HepG2 (cell line): ENCODE measurements around the gene CHMP1B. TPM values are rescaled to one million over a fixed set of nuclear protein-coding genes. Genes with fewer than 3 reads are reported as not detected.

Source experiments
- GATAD2A ChIP-seq: IDR thresholded peaks from 2 replicates; pipeline ENCODE4 v1.6.1; 2016
- KLF9 ChIP-seq: IDR thresholded peaks from 2 replicates; pipeline ENCODE4 v1.6.1; 2016; ENCODE audit warnings: low read depth
- SATB2 ChIP-seq: sonication (generic); formaldehyde crosslinking; IDR thresholded peaks from 2 replicates; pipeline ENCODE4 v1.5.0; 2020; ENCODE audit warnings: missing genetic modification reagents
- SCMH1 ChIP-seq: sonication (generic); formaldehyde crosslinking; IDR thresholded peaks from 2 replicates; pipeline ENCODE4 v1.9.0; 2021; ENCODE audit warnings: missing genetic modification reagents, mild to moderate bottlenecking, borderline replicate concordance
- SMARCC2 ChIP-seq: fragments of 450-650 bp; IDR thresholded peaks from 2 replicates; pipeline ENCODE4 v1.6.1; 2017; ENCODE audit warnings: antibody characterized with exemption, mild to moderate bottlenecking
- SOX5 ChIP-seq: IDR thresholded peaks from 2 replicates; pipeline ENCODE4 v1.6.1; 2016; ENCODE audit warnings: borderline replicate concordance
- U2AF2 ChIP-seq: fragments of 200-400 bp; formaldehyde crosslinking; IDR thresholded peaks from 2 replicates; pipeline ENCODE4 v1.6.1; 2017; ENCODE audit warnings: low read depth, mild to moderate bottlenecking, low read length
- ZC3H13 ChIP-seq: sonication (generic); formaldehyde crosslinking; IDR thresholded peaks from 2 replicates; pipeline ENCODE4 v1.8.1; 2023; ENCODE audit warnings: mild to moderate bottlenecking, missing genetic modification reagents, moderate library complexity
- ZNF543 ChIP-seq: sonication (generic); formaldehyde crosslinking; IDR thresholded peaks from 2 replicates; pipeline ENCODE4 v1.4.0; 2020; ENCODE audit warnings: mild to moderate bottlenecking, missing genetic modification reagents
- ZNF891 ChIP-seq: sonication (generic); formaldehyde crosslinking; IDR thresholded peaks from 2 replicates; pipeline ENCODE4 v1.5.0; 2020; ENCODE audit warnings: mild to moderate bottlenecking, missing genetic modification reagents
- polyA plus RNA-seq, 8 experiments: library from polyadenylated mRNA; depleted of rRNA in 3 of 8; stranded (reverse) in 7 of 8; unstranded in 1 of 8; fragments of >200 nt; fragmentation: Illumina TruSeq in 4 of 8; extraction: Trizol in 4 of 8; gene quantifications; 2 replicates each; pipeline versions ENCODE4 v1.2.1 to v1.2.3, GENCODE V29; 2011 to 2016; ENCODE audit warnings: low read depth in 4 of 8, missing spikeins in 1 of 8, mixed read lengths in 1 of 8; ENCODE audit not compliant: insufficient read depth in 1 of 8
- total RNA-seq, 5 experiments: library from RNA; depleted of rRNA; stranded (reverse); fragments of >200 nt; fragmentation: Illumina TruSeq; extraction: Trizol; gene quantifications; 2 replicates each; pipeline ENCODE4 v1.2.3, GENCODE V29; 2016; ENCODE audit warnings: low read depth in 1 of 5
- TF ChIP-seq, protein P1 (sequence below): sonication (generic); formaldehyde crosslinking; IDR thresholded peaks from 2 replicates; pipeline ENCODE4 v1.9.0; 2021; ENCODE audit warnings: missing genetic modification reagents, mild to moderate bottlenecking, borderline replicate concordance
- TF ChIP-seq, protein P2 (sequence below): conservative IDR thresholded peaks from 2 replicates; pipeline ENCODE4 v1.6.1; 2018; ENCODE audit warnings: missing genetic modification reagents
- TF ChIP-seq, protein P3 (sequence below): sonication (generic); formaldehyde crosslinking; IDR thresholded peaks from 2 replicates; pipeline ENCODE4 v1.8.0; 2022; ENCODE audit warnings: mild to moderate bottlenecking, missing genetic modification reagents, moderate library complexity
- TF ChIP-seq, protein P4 (sequence below): sonication (generic); formaldehyde crosslinking; IDR thresholded peaks from 2 replicates; pipeline ENCODE4 v1.4.0; 2020; ENCODE audit warnings: missing genetic modification reagents, borderline replicate concordance
- TF ChIP-seq, protein P5 (sequence below): sonication (generic); formaldehyde crosslinking; IDR thresholded peaks from 2 replicates; pipeline ENCODE4 v1.5.0; 2020; ENCODE audit warnings: mild to moderate bottlenecking, missing genetic modification reagents, borderline replicate concordance
- TF ChIP-seq, protein P6 (sequence below): sonication (generic); formaldehyde crosslinking; IDR thresholded peaks from 2 replicates; pipeline ENCODE4 v1.4.0; 2020; ENCODE audit warnings: missing genetic modification reagents

CHMP1B gene
- total and polyA plus RNA-seq, 2 of the 13 experiments (the other 11 are each of a cell fraction or from before 2014, with no cell fraction given): 18.8 to 20.2 TPM

DNA sequence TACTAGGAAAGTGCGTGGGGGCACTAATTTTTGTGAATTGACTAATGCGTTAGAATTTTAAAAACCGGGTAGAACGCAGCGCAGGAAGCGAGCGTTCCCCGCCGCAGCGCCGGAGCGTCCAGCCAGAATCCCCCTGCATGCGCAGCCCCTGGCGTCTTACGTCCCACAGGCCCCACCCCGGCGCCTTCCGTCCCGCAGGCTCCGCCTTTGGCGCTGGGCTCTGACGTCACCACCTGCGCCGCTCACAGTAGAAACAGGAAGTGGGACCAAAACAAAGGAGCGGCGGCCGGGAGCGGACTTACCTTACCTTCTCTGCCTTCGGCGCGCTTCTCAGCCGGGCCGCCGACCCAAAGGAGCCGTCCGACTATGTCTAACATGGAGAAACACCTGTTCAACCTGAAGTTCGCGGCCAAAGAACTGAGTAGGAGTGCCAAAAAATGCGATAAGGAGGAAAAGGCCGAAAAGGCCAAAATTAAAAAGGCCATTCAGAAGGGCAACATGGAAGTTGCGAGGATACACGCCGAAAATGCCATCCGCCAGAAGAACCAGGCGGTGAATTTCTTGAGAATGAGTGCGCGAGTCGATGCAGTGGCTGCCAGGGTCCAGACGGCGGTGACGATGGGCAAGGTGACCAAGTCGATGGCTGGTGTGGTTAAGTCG, at the start of gene CHMP1B (continued):
- TF ChIP-seq, protein P1, sequence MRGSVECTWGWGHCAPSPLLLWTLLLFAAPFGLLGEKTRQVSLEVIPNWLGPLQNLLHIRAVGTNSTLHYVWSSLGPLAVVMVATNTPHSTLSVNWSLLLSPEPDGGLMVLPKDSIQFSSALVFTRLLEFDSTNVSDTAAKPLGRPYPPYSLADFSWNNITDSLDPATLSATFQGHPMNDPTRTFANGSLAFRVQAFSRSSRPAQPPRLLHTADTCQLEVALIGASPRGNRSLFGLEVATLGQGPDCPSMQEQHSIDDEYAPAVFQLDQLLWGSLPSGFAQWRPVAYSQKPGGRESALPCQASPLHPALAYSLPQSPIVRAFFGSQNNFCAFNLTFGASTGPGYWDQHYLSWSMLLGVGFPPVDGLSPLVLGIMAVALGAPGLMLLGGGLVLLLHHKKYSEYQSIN (CRISPR knock-in tag): no peak
- TF ChIP-seq GATAD2A (peak; percentile 72), KLF9 (CRISPR knock-in tag) (peak; percentile 72), ZNF891 (peak; percentile 70), SCMH1 (CRISPR knock-in tag) (no peak), ZC3H13 (CRISPR knock-in tag) (no peak), SMARCC2 (no peak), ZNF543 (peak; percentile 78; the same call in 1 of the 2 replicates), SATB2 (CRISPR knock-in tag) (0 out of 2 replicates have a peak, but pooled peaks have one; percentile 47), SOX5 (CRISPR knock-in tag) (peak; percentile 57; the same call in 1 of the 2 replicates), U2AF2 (0 out of 2 replicates have a peak, but pooled peaks have one; percentile 76)
- TF ChIP-seq, protein P2, sequence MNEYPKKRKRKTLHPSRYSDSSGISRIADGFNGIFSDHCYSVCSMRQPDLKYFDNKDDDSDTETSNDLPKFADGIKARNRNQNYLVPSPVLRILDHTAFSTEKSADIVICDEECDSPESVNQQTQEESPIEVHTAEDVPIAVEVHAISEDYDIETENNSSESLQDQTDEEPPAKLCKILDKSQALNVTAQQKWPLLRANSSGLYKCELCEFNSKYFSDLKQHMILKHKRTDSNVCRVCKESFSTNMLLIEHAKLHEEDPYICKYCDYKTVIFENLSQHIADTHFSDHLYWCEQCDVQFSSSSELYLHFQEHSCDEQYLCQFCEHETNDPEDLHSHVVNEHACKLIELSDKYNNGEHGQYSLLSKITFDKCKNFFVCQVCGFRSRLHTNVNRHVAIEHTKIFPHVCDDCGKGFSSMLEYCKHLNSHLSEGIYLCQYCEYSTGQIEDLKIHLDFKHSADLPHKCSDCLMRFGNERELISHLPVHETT: 0 out of 2 replicates have a peak, but pooled peaks have one; percentile 55
- TF ChIP-seq, protein P3, sequence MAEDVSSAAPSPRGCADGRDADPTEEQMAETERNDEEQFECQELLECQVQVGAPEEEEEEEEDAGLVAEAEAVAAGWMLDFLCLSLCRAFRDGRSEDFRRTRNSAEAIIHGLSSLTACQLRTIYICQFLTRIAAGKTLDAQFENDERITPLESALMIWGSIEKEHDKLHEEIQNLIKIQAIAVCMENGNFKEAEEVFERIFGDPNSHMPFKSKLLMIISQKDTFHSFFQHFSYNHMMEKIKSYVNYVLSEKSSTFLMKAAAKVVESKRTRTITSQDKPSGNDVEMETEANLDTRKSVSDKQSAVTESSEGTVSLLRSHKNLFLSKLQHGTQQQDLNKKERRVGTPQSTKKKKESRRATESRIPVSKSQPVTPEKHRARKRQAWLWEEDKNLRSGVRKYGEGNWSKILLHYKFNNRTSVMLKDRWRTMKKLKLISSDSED (CRISPR knock-in tag): 0 out of 2 replicates have a peak, but pooled peaks have one; percentile 35
- TF ChIP-seq, protein P4, sequence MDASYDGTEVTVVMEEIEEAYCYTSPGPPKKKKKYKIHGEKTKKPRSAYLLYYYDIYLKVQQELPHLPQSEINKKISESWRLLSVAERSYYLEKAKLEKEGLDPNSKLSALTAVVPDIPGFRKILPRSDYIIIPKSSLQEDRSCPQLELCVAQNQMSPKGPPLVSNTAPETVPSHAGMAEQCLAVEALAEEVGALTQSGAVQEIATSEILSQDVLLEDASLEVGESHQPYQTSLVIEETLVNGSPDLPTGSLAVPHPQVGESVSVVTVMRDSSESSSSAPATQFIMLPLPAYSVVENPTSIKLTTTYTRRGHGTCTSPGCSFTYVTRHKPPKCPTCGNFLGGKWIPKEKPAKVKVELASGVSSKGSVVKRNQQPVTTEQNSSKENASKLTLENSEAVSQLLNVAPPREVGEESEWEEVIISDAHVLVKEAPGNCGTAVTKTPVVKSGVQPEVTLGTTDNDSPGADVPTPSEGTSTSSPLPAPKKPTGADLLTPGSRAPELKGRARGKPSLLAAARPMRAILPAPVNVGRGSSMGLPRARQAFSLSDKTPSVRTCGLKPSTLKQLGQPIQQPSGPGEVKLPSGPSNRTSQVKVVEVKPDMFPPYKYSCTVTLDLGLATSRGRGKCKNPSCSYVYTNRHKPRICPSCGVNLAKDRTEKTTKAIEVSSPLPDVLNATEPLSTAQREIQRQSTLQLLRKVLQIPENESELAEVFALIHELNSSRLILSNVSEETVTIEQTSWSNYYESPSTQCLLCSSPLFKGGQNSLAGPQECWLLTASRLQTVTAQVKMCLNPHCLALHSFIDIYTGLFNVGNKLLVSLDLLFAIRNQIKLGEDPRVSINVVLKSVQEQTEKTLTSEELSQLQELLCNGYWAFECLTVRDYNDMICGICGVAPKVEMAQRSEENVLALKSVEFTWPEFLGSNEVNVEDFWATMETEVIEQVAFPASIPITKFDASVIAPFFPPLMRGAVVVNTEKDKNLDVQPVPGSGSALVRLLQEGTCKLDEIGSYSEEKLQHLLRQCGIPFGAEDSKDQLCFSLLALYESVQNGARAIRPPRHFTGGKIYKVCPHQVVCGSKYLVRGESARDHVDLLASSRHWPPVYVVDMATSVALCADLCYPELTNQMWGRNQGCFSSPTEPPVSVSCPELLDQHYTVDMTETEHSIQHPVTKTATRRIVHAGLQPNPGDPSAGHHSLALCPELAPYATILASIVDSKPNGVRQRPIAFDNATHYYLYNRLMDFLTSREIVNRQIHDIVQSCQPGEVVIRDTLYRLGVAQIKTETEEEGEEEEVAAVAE (CRISPR knock-in tag): peak; percentile 71; the same call in 1 of the 2 replicates
- TF ChIP-seq, protein P5, sequence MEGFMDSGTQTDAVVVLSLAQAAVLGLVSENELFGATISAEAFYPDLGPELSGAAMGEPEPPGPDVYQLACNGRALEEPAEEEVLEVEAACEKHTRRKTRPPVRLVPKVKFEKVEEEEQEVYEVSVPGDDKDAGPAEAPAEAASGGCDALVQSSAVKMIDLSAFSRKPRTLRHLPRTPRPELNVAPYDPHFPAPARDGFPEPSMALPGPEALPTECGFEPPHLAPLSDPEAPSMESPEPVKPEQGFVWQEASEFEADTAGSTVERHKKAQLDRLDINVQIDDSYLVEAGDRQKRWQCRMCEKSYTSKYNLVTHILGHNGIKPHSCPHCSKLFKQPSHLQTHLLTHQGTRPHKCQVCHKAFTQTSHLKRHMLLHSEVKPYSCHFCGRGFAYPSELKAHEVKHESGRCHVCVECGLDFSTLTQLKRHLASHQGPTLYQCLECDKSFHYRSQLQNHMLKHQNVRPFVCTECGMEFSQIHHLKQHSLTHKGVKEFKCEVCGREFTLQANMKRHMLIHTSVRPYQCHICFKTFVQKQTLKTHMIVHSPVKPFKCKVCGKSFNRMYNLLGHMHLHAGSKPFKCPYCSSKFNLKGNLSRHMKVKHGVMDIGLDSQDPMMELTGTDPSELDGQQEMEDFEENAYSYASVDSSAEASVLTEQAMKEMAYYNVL (CRISPR knock-in tag): no peak; the same call in 1 of the 2 replicates
- TF ChIP-seq, protein P6, sequence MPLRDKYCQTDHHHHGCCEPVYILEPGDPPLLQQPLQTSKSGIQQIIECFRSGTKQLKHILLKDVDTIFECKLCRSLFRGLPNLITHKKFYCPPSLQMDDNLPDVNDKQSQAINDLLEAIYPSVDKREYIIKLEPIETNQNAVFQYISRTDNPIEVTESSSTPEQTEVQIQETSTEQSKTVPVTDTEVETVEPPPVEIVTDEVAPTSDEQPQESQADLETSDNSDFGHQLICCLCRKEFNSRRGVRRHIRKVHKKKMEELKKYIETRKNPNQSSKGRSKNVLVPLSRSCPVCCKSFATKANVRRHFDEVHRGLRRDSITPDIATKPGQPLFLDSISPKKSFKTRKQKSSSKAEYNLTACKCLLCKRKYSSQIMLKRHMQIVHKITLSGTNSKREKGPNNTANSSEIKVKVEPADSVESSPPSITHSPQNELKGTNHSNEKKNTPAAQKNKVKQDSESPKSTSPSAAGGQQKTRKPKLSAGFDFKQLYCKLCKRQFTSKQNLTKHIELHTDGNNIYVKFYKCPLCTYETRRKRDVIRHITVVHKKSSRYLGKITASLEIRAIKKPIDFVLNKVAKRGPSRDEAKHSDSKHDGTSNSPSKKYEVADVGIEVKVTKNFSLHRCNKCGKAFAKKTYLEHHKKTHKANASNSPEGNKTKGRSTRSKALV (CRISPR knock-in tag): peak; percentile 74; the same call in 1 of the 2 replicates
